HG03108 (cell line): ENCODE data around the gene C10orf71.

Source experiments
- ATAC-seq: cut with Tn5 transposase; IDR thresholded peaks from one replicate; pipeline ENCODE4 v1.9.1; 2021; ENCODE audit warnings: moderate library complexity; ENCODE audit not compliant: unreplicated experiment

C10orf71 gene

DNA sequence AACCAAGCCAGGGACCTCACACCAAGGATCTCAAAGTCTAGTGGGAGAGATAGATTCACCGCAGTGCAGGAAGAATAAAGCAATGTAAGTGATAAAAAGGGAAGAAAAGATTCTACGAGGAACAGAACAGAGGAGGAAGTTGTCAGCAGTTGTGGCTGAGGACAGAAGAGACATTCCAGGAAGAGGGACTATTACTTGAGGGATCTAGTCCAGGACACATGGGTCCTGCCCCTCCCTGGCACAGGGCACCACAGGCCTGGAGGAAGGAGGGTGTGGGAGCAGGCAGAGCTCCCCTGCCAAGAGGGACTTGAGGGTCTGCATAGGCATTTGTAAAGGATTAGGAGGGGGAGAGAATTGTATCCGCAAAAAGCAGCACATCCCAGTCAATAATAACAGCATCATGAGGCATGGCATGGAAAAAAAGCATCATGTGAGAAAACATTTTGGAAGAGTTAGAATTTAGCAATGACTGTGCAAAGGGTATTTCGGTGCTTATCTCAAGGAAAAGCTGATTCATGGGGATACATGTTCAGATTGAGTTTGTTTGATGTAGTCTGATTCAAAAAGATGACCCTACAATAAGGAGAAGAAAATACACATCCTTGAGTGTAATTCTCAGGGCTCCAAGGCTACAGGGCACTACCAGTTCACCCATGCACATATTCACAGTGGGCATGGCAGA lies 12.7 kb downstream of the C10orf71 start:
- ATAC-seq, result no peak

DNA sequence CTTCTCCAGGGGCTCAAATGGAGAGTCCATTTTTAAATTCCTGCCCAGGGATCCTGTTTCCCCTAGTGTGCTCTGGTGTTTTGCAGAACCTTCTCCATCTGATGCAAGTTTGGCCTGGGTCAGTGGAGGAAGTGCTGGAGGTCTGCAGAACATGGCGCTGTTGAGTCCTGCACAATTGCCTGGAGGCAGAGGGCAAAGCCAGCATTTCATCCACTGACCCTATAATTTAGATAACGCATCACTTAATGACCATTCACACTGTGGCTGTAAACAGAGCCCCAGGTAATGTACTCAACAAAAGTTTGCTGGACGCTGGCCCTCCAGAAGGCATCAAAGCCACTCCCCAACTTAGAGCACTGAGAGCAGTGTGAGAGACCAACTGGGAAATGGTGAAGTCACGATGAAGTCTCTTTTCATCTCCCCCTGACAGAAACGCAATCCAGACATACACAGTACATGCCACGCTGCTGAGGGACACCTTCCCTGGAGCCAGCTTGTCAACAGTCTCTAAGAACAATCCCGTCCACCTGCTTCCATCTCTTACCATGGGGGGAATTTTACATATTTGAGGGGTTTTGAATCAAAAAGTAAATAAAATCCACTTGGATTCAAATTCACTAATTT lies 13.4 kb downstream of the C10orf71 start:
- ATAC-seq, result no peak

DNA sequence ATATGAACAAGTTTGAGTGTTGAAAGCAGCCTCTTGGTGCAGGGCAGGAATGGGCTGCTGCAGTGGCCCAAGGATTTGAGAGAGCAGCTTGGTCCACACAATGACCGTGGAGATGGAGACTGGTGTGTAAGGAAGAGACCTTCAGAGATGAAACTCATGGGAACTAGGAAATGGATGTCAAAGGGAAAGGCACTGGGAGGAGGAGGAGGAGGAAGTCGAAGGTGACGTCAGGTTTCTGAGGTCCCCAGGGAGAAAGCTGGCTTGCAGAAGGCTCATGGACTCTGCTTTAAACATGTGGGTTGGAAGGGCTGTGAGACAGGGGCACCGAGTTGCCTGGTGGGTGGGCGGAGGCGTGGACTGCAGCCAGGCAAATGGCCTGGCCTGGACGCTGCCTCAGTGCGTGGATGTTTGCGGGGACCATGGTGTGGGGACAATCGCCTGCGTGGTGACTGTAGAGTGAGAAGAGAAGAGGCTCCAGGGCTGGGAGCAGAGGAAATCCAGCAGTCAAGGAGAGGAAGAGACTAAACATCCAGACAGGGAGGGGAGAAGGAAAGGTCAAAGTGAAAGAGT lies 14.6 kb downstream of the C10orf71 start:
- ATAC-seq, result no peak

DNA sequence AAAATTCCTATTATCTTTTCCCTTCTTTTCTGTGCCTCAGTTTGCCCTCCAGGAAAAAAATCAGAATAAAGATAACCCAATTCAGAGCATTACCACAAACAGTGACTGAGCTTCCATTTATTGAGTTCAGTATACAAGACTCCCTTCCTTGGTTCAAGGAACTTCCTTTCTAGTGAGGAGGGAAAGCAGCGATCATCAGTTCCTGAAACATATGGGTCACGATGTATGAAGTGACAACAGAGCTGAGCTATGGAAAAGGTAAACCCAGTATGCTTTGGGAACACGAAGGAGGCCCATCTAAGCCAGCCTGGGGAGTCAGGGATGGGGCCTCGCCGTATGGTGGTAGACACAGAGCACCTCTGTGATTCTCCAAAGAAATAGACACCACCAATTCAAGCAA lies 15.8 kb downstream of the C10orf71 start:
- ATAC-seq, result no peak

DNA sequence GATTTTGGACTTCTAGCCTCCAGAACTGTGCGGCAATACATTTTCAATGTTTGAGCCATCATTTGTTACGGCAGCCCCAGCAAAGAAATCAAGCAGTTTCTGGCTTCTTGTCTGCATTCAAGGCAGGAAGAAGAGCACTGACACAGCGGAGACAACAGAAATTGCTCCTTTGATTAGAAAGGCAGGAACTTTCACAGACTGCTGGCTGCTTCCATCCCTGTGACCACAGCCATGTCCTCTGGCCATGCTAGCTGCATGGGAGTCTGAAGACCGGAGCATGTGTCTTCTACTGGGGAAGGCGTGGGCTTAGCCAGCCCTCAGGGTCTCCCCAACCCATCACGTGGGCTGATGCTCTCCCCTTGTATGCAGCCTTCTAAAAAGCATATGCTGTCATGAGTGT lies 19.1 kb downstream of the C10orf71 start:
- ATAC-seq, result no peak

DNA sequence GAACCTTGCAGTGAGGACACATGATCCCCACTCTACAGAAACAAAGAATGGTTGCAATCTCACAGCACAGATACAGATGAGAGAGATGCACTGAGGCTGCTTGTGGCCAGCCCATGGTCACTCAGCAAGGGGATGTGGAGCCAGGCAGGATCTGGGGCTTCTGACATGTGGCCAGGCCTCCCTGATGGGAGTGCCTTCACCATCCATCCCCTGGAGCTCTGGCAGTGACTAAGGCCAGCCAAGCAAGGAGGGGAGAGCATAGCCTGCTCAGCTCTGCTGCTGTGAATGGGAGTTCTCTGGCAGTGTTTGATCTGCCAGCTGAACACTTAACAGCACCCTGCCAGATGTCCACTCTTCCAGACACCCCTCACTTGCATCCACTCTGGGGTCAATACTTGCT lies 19.8 kb downstream of the C10orf71 start:
- no peak for ATAC-seq

DNA sequence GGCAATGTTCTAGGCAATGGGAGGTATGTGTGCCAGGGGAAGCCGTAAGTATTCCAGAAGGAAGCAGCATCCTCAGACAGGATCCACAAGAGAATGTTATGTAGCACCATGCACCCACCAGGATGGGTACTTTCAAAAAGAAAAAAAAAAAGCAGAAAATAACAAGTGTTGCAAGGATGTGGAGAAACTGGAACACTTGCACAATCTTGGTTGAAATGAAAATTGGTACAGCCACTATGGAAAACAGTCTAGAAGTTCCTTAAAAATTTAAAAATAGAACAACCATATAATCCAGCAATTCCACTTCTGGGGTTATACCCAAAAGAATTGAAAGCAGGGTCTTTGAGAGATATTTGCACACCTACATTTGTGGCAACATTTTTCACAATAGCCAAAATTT lies 20.2 kb downstream of the C10orf71 start:
- ATAC-seq, result no peak

DNA sequence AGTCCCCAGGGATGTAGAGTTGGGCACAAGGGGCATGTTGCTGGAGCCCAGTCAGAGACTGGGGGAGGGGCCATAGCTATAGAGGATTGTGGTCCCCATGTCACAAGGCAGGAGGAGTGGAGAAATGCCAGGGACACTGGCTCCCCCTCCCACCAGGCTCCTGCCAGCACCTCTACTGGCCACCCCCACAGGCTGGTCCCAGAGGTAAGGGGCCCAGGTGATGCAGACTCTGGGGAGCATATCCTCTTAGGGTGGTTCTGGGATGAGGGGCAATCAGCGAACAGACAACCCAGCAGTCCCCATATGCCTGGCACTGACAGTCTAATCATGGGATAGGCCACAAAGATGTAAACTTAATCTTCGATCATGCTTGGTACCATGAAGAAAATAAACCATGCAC lies 21.2 kb downstream of the C10orf71 start:
- no peak for ATAC-seq

DNA sequence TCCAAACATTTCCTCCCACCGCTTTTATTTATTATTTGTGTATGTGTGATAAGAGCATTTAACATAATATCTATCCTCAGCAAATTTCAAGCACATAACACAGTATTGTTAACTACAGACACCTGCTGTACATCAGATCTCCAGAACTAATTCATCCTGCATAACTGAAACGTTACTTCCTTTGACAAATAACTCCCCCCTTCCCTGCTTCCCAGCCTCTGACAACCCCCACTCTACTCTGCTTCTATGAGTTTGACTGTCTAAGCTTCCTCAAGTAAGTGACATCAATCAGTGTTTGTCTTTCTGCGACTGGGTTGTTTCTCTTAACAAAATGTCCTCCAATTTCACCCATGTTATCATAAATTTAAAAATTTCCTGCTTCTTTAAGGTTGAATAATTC lies 22.1 kb downstream of the C10orf71 start:
- no peak for ATAC-seq

DNA sequence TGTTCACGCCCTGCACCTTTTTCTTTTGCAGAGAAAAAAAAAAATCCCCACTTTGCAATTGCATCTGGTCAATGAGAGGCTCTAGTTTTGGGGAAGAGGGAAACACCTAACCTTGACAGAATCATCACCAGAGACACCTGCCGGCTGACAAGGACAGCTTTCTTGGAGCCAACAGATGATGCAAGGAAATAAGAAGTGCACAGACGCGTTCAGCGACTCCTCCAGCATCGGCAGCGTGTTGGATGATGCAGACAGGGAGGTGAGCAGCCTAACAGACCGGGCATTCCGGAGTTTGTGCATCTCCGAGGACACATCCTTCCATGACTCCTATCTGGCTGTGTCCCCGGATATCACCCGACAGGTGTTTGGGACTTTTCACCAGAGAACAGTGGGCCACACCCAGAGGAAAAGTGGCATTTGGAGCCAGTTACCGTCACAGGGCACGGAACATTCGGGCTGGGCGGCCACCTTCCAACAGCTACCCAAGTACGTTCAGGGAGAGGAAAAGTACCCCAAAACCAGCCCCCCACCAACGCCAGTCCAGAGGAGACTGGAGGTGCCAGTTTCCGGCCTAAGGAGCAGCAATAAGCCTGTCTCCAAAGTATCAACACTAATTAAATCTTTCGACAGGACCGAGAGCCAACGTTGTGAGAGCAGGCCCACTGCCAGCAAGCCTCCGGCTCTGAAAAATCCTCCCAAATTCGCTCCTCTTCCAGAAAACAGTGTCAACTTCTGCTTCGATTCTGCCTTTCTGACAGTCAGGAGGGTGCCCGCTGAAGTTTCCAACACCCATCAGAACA lies 23.6 kb downstream of the C10orf71 start:
- no peak for ATAC-seq

DNA sequence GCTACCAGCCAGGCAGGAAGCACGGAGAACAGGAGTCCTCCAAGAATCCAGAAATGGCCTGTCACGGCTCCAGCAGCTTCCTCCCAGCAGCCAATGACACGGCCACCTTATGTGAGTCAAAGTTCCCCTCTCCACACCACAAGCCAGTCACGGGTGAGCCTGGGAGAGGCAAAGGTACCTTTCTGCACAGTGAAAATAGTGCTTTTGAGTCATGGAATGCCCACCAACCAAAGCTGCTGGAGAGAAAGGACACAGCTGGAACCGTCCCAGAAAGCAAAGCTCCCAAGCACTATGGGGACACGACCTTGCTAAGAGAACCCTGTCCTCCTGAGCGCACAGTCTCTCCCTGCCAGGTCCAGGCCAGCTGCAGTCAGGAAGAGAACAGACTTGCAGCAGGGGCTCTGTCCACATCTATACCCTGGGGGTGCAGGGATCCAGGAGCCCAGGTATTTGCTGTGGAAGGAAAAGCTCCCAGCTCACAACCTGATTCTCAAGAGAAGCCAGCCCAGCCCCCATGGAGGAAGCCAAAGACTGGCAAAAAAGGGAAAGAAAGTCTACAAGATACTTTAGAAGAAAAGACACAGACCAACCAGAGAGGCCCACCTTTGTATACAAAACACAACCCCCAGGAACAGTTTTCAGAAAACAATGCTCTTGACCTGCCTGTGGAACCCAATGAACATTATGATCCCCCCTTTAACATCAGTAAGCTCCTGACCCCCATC lies 24.4 kb downstream of the C10orf71 start:
- ATAC-seq, result no peak

DNA sequence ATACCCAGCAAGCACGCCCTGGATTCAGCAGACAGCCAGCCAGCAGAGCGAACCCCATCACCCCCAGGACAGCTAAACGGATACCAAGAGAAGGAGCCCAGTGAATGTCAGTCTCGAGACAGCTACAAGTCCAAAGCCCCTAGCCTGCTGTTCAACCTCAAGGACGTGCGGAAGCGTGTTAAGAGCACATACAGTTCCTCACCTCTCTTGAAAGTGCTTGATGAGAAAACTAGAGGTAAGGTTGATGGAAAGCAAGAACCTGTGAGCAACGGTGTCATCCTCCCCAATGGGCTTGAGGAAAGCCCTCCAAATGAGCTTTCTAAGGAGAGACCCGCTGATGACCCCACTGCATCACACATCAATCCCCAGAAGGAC lies 24.9 kb downstream of the C10orf71 start:
- ATAC-seq, result no peak

DNA sequence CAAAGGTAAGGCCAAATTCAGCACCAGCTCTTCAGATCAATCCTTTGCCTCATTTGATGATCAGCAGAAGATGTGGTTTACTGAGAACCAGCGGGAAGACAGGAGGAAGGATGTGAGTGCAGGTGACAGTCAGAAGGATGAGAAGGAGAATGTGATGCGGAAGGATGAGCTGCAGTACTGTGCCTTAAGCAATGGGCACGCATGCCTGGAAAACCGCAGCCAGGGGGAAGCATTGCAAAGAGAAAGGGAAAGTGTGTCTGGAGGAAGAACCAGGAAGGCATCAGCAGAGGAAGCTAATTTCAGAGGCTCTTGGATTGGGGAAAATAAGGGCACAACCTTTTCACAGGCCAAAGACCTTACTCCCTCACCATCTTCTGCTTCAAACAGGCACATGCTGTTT lies 25.7 kb downstream of the C10orf71 start:
- ATAC-seq, result no peak

DNA sequence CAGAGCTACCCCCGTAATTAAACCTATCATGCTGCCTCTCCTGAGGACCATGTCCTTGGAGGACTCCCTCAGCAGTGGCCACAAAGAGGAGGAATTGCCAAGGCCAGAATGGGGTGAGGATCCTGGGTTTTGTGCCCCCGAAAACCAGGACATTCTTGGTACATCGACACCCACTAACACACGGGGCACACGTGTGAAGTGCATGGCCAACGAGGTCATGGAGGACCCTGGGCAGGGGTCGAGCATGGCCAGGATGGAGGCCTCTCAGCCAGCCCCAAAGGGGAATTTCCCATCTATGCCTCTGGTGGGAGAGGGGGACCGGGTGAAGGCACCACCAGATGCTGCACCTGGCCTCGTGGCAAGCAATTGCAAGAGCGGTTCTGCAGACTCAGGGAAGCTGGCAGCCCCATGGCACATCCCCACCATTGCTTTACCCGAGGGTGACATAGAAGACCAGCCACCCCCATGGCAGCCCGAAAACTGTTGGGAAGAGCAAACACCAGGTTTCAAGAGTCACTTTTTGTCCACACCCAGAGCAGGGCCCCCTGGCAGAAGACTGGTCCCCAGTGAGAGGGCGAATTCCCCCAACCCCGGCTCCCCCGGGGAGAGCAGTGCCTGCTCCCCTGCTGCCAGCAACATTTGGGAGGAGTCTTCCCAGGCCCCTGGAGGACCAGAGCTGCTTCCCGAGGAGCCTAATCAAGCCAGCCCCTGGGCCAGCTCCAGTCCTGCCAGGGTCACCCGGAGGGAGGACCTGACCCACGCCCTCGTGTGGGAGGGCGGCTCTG lies 26.4 kb downstream of the C10orf71 start:
- no peak for ATAC-seq

DNA sequence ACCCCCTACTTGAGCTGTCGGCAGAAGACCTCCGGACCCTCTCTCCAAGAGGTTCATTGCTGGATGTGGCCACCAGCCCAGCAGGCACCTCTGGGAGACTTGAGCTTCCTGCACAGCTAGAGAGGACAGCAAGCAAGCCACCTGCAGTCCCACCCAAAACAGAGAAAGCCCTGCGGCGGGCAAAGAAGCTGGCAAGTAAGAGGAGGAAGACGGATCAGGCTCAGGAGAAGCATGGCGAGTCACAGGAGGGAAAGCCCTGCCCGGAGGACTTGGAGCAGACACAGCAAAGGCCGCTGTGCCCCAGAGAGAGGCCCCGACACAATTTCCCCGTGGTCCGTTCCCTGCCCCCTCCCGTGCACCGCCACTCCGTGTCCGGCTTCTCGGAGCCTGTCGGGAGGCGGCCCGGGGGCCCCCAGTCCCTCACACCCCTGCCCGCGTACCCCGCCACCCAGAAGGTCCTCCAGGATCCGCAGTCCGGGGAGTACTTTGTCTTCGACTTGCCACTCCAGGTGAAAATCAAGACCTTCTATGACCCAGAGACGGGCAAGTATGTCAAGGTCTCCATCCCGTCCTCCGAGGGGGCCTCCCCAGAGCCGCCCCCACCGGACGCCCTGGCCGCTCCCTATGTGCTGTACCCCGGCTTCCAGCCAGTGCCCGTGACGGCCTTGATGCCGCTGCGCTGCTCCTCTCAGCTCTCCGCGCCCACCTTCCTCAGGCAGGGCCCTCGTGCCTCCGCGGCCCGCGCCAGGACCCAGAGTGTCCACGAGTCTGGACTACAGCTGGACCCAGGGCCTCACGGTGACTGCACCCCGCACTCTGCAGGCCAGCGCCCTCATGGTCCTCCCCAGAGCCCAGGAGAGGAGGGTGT lies 27.2 kb downstream of the C10orf71 start:
- ATAC-seq, result no peak

DNA sequence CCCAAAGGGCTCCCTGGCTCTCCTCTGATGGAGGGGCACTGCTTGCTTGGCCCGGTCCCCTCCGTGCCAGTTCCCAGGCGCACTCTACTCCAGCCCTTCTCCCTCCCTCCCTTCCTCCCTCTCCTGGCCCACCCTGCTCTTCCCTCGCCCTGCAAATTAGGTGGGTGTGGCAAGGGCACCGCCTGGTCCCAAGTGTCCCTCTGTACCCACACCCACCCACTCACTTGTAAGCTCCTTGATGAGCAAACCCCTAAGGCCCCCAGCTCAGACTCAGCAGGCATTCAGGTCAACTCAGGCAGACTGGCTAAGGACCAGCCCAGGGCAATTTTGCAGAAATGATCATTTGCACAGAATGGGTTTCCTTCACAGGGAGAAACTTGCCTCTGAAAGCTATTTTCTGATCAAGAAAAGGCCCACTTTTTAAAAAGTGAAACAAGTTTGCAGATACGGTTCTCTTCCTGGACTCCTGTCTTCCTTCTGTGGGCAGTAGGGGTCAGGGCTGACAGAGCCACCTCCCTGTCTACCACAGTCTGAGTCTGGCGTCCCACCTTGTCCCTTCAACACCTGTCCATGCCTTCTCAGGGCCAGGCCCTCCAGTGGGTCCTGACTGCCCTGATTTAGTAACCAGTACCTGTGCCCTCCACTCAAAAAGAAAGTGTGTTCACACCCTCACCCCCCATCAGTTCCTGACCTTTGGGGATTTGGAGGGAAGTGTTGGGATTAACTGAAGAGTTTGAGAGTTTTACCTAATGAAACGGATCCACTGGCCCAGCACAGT lies 28.3 kb downstream of the C10orf71 start:
- ATAC-seq, result no peak

DNA sequence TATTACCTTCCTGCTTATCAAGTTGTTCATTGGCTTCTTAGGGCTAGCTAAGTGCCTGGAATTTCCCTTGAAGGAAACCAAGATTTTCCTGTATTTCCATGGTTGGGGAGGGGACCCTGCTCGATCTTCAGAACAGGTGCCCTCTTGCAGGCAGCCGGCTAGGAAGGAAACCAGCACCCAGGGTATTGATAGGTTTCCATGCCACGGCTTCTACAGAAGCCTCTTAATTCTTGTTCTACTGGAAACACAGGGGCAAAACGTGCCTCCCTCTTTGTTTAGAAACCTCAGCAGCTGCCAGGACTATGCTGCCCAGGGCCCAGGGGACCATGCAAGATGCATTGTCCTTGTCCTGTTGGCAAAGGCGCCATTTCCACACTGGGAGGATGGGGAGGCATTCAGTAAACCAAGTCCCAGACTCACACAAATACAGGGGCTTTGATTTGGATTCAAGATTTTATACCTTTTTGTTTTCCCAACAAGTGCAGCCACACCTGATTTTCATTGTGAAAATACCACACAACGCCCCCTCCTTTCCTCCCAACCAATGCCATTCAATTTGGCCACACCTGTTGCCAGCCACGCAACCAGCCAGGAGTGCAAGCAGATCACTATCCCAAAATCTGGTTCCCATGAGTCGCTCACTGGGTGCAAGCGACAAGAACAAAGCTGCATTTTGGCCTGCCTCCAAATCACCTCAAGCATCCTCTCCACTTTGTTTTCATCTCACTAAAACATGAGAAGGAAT lies 29.6 kb downstream of the C10orf71 start:
- no peak for ATAC-seq

DNA sequence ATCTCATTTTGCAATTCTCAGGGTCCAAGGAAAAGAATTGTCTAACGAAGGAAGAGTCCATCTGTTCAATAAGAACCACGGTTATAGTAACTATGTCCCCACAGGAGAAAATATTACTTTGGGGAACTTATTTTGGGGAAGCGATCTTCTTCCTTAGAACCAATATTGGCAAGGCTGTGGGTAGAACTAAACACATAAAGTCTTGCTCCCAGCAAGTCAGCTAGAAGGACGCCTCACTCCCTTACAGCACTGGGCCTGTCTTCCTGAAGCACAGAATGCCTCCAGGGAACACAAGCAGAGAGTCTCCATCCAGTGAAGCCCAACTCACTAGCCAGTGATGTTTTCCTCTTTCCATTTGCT lies 30.2 kb downstream of the C10orf71 start:
- no peak for ATAC-seq
